H9 (cell line): ENCODE data around the gene PHF12. TPM values are rescaled to one million over a fixed set of nuclear protein-coding genes. Genes with fewer than 3 reads are reported as not detected.

Experiments used
- DNase-seq: peaks from one replicate; pipeline ENCODE4 v3.0.0-alpha.2; 2017
- H2AFZ ChIP-seq: one replicate; pipeline ENCODE4 v1.6.1; 2013; ENCODE audit warnings: mild to moderate bottlenecking, low read length, control low read depth, moderate library complexity
- H2AK5ac ChIP-seq: 2 replicates; pipeline ENCODE4 v1.6.1; 2013; ENCODE audit warnings: low read length, control low read depth, mixed read lengths; ENCODE audit not compliant: insufficient read length
- H2BK120ac ChIP-seq: one replicate; pipeline ENCODE4 v1.6.1; 2013; ENCODE audit warnings: low read depth, mild to moderate bottlenecking, low read length, control low read depth, inconsistent platforms; ENCODE audit not compliant: poor library complexity, severe bottlenecking
- H2BK12ac ChIP-seq: 2 replicates; pipeline ENCODE4 v1.6.1; 2013; ENCODE audit warnings: low read length, control low read depth, mixed read lengths, low read depth; ENCODE audit not compliant: insufficient read length
- H2BK15ac ChIP-seq: 2 replicates; pipeline ENCODE4 v1.6.1; 2013; ENCODE audit warnings: low read depth, low read length, control low read depth
- H2BK20ac ChIP-seq: one replicate; pipeline ENCODE4 v1.6.1; 2013; ENCODE audit warnings: low read depth, mild to moderate bottlenecking, low read length, control low read depth, inconsistent platforms; ENCODE audit not compliant: poor library complexity, severe bottlenecking
- H2BK5ac ChIP-seq: 2 replicates; pipeline ENCODE4 v1.6.1; 2013; ENCODE audit warnings: low read length, control low read depth, mixed read lengths; ENCODE audit not compliant: insufficient read length
- H3K14ac ChIP-seq: 2 replicates; pipeline ENCODE4 v1.6.1; 2013; ENCODE audit warnings: low read length, control low read depth; ENCODE audit not compliant: insufficient read depth
- H3K18ac ChIP-seq: 2 replicates; pipeline ENCODE4 v1.6.1; 2013; ENCODE audit warnings: low read depth, mild to moderate bottlenecking, mixed read lengths, low read length, control low read depth; ENCODE audit not compliant: insufficient read length
- H3K23ac ChIP-seq: 2 replicates; pipeline ENCODE4 v1.6.1; 2013; ENCODE audit warnings: low read length, control low read depth, mixed read lengths, low read depth; ENCODE audit not compliant: insufficient read length
- H3K23me2 ChIP-seq: 2 replicates; pipeline ENCODE4 v1.6.1; 2013; ENCODE audit warnings: low read depth, mild to moderate bottlenecking, mixed read lengths, low read length, control low read depth; ENCODE audit not compliant: insufficient read length, poor library complexity, severe bottlenecking
- H3K27ac ChIP-seq: 2 replicates; pipeline ENCODE4 v1.5.1; 2013; ENCODE audit warnings: low read length, control low read depth, mixed read lengths, low read depth; ENCODE audit not compliant: insufficient read length
- H3K27me3 ChIP-seq: 2 replicates; pipeline ENCODE4 v1.6.1; 2013; ENCODE audit warnings: low read length, control low read depth, inconsistent platforms; ENCODE audit not compliant: insufficient read depth
- H3K4ac ChIP-seq: 2 replicates; pipeline ENCODE4 v1.6.1; 2013; ENCODE audit warnings: low read depth, mild to moderate bottlenecking, control low read depth, inconsistent platforms, low read length, moderate library complexity
- H3K4me1 ChIP-seq: 2 replicates; pipeline ENCODE4 v1.6.1; 2013; ENCODE audit warnings: low read length, control low read depth, inconsistent platforms; ENCODE audit not compliant: insufficient read depth
- H3K4me2 ChIP-seq: 2 replicates; pipeline ENCODE4 v1.6.1; 2013; ENCODE audit warnings: low read length, control low read depth, mixed read lengths; ENCODE audit not compliant: insufficient read length, insufficient read depth
- H3K56ac ChIP-seq: 2 replicates; pipeline ENCODE4 v1.6.1; 2013; ENCODE audit warnings: low read depth, mild to moderate bottlenecking, mixed read lengths, low read length, control low read depth; ENCODE audit not compliant: insufficient read length
- H3K79me1 ChIP-seq: 2 replicates; pipeline ENCODE4 v1.6.1; 2013; ENCODE audit warnings: low read depth, mild to moderate bottlenecking, moderate library complexity, low read length, control low read depth, inconsistent platforms; ENCODE audit not compliant: insufficient read depth, poor library complexity, severe bottlenecking
- H3K79me2 ChIP-seq: 2 replicates; pipeline ENCODE4 v1.6.1; 2013; ENCODE audit warnings: low read length, control low read depth, inconsistent platforms; ENCODE audit not compliant: insufficient read depth
- H3K9ac ChIP-seq: 2 replicates; pipeline ENCODE4 v1.6.1; 2013; ENCODE audit warnings: low read length, control low read depth, mixed read lengths; ENCODE audit not compliant: insufficient read length; ENCODE audit errors: extremely low read depth
- H3K9me3 ChIP-seq: one replicate; pipeline ENCODE4 v1.6.1; 2013; ENCODE audit warnings: low read depth, low read length, inconsistent platforms; ENCODE audit not compliant: control insufficient read depth
- H3T11ph ChIP-seq: one replicate; pipeline ENCODE4 v1.6.1; 2013; ENCODE audit warnings: mild to moderate bottlenecking, low read length, control low read depth, inconsistent platforms
- H4K20me1 ChIP-seq: one replicate; pipeline ENCODE4 v1.6.1; 2013; ENCODE audit not compliant: control insufficient read depth, insufficient read length, insufficient read depth
- H4K5ac ChIP-seq: 2 replicates; pipeline ENCODE4 v1.6.1; 2013; ENCODE audit warnings: low read depth, mild to moderate bottlenecking, mixed read lengths, low read length, control low read depth; ENCODE audit not compliant: insufficient read length
- H4K8ac ChIP-seq: replicated peaks from 2 replicates; pipeline ENCODE4 v1.6.1; 2013; ENCODE audit warnings: low read length, control low read depth, mixed read lengths, low read depth; ENCODE audit not compliant: insufficient read length
- H4K91ac ChIP-seq: 2 replicates; pipeline ENCODE4 v1.6.1; 2013; ENCODE audit warnings: low read depth, mild to moderate bottlenecking, moderate library complexity, mixed read lengths, low read length, control low read depth; ENCODE audit not compliant: insufficient read length
- H3K27ac Mint-ChIP-seq, 3 experiments: 2 replicates in 2 of 3; 3 replicates in 1 of 3; pipeline ENCODE4 v1.8.0; 2020 to 2021; ENCODE audit warnings: mixed read lengths in 3 of 3, mild to moderate bottlenecking in 1 of 3, moderate library complexity in 1 of 3
- H3K27me3 Mint-ChIP-seq: 2 replicates; pipeline ENCODE4 v1.8.0; 2021; ENCODE audit warnings: low read depth, mild to moderate bottlenecking, moderate library complexity, mixed read lengths
- H3K36me3 Mint-ChIP-seq, 3 experiments: 2 replicates in 2 of 3; 3 replicates in 1 of 3; pipeline ENCODE4 v1.8.0; 2020 to 2021; ENCODE audit warnings: low read depth in 3 of 3, mixed read lengths in 3 of 3; ENCODE audit not compliant: insufficient read depth in 1 of 3
- H3K4me1 Mint-ChIP-seq, 2 experiments: 2 replicates each; pipeline ENCODE4 v1.8.0; 2020; ENCODE audit warnings: mixed read lengths in 2 of 2
- H3K4me3 Mint-ChIP-seq, 2 experiments: 2 replicates in 1 of 2; 3 replicates in 1 of 2; pipeline ENCODE4 v1.8.0; 2020 to 2021; ENCODE audit warnings: mild to moderate bottlenecking in 2 of 2, mixed read lengths in 2 of 2, moderate library complexity in 1 of 2
- H3K9me3 Mint-ChIP-seq, 2 experiments: 2 replicates in 1 of 2; 3 replicates in 1 of 2; pipeline ENCODE4 v1.8.0; 2020; ENCODE audit warnings: mild to moderate bottlenecking in 2 of 2, mixed read lengths in 2 of 2, moderate library complexity in 1 of 2
- WGBS: extraction: QIAGEN DNeasy Blood & Tissue Kit; methylation state at CpG from one replicate; pipeline ENCODE4 v1.1.7; 2013; ENCODE audit warnings: missing lambda C conversion rate, low lambda C conversion rate, mixed read lengths; ENCODE audit not compliant: insufficient read length; ENCODE audit errors: extremely low coverage; 5-methylcytosine and 5-hydroxymethylcytosine counted together
- total RNA-seq: library from RNA; stranded (reverse); gene quantifications from 2 replicates; pipeline ENCODE4 v1.2.1, GENCODE V29; 2021
- TF ChIP-seq, protein P1 (sequence below): fragments of 200-600 bp; sonication (generic); conservative IDR thresholded peaks from 3 replicates; pipeline ENCODE4 v1.8.0; 2021; ENCODE audit warnings: antibody characterized with exemption, mild to moderate bottlenecking

Gene PHF12
- total RNA-seq, 1 experiment from 2014 or later: 62.1 TPM

DNA sequence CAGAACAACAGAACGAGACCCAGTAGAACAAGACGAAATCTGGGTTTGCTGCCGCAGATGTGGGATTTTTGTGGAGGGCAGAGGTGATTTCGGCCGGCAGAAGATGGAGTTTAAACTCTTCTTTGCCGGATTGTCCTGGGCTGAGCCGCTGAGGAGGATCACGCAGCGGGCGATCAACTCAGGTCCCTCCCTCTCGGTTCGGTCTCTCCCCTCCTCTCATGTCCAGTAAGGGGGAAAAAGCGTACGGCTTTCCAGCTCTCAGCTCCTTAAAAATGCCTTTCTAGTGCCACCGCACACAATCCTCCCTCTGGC, 2.5 kb downstream of the PHF12 start:
- H3K36me3 Mint-ChIP-seq: peaks cover 13 to 48% (median 39%) of the 10 kb centered on the region in 3 experiments; a peak in 6 of 7 replicates
- no peak overlapping the region for H3K14ac ChIP-seq

More for the DNA sequence above, 2.5 kb downstream of the PHF12 start:
- no peaks in the 10 kb centered on the region for H3K9me3 Mint-ChIP-seq
- Histone ChIP-seq H3T11ph (no peak overlapping the region), H3K27ac (peak overlapping the region; percentile 31), H2AK5ac (no peak overlapping the region), H3K56ac (no peak overlapping the region), H3K4ac (no peak overlapping the region), H3K79me1 (no peaks in the 10 kb centered on the region), H3K79me2 (peaks cover 50% of the 10 kb centered on the region), H3K23me2 (peaks cover 11% of the 10 kb centered on the region), H4K5ac (no peak overlapping the region), H2BK12ac (no peak overlapping the region), H2AFZ (no peak overlapping the region), H4K91ac (no peak overlapping the region), H3K9ac (peak overlapping the region; percentile 83), H2BK5ac (no peak overlapping the region), H4K8ac (no peak overlapping the region), H3K18ac (no peak overlapping the region), H3K4me1 (peaks cover 7% of the 10 kb centered on the region; the same call in 1 of the 2 replicates), H2BK15ac (no peak overlapping the region), H3K4me2 (peak overlapping the region; percentile 91), H3K27me3 (no peaks in the 10 kb centered on the region), H3K23ac (no peak overlapping the region), H4K20me1 (no peaks in the 10 kb centered on the region), H2BK20ac (no peak overlapping the region), H3K9me3 (no peaks in the 10 kb centered on the region), H2BK120ac (no peak overlapping the region)
- TF ChIP-seq, protein P1, sequence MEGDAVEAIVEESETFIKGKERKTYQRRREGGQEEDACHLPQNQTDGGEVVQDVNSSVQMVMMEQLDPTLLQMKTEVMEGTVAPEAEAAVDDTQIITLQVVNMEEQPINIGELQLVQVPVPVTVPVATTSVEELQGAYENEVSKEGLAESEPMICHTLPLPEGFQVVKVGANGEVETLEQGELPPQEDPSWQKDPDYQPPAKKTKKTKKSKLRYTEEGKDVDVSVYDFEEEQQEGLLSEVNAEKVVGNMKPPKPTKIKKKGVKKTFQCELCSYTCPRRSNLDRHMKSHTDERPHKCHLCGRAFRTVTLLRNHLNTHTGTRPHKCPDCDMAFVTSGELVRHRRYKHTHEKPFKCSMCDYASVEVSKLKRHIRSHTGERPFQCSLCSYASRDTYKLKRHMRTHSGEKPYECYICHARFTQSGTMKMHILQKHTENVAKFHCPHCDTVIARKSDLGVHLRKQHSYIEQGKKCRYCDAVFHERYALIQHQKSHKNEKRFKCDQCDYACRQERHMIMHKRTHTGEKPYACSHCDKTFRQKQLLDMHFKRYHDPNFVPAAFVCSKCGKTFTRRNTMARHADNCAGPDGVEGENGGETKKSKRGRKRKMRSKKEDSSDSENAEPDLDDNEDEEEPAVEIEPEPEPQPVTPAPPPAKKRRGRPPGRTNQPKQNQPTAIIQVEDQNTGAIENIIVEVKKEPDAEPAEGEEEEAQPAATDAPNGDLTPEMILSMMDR: no peak
- WGBS: no CpG with 5 or more reads among the region's 15 CpGs
- DNase-seq: peak; percentile 74
- H3K27me3 Mint-ChIP-seq: no peaks in the 10 kb centered on the region; the same call in 1 of the 2 replicates
- H3K4me1 Mint-ChIP-seq: peaks cover 22 to 25% of the 10 kb centered on the region in 2 experiments
- H3K27ac Mint-ChIP-seq: peak overlapping the region; percentile 81 to 99 (median 97)
- peak overlapping the region; percentile 92 to 96 for H3K4me3 Mint-ChIP-seq
